Measurements from ENCODE around the gene CPNE4.

The CPNE4 gene

DNA sequence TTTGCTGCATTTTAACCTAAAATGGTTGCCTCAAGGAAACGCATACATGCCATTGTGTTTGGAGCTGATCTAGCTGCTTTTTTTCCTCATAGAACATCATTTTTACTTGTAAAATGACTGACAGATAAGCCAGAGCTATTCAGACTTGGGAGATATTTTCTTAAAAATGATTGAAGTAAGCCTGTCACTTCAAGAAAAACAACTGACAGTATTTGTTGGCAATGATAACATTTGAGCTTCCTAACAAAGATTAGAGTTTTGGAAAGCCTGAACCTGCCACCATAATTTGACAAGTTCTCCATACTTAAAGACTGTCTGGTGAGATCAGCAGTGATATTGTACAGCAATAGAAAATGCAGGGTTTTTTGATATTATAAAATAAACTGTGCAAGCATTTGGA lies 504.4 kb downstream of the CPNE4 start:
- no peaks in the 10 kb centered on the region for H3K36me3 ChIP-seq (ENCODE audit: insufficient read depth, low read length)
- TF ChIP-seq, protein P1, sequence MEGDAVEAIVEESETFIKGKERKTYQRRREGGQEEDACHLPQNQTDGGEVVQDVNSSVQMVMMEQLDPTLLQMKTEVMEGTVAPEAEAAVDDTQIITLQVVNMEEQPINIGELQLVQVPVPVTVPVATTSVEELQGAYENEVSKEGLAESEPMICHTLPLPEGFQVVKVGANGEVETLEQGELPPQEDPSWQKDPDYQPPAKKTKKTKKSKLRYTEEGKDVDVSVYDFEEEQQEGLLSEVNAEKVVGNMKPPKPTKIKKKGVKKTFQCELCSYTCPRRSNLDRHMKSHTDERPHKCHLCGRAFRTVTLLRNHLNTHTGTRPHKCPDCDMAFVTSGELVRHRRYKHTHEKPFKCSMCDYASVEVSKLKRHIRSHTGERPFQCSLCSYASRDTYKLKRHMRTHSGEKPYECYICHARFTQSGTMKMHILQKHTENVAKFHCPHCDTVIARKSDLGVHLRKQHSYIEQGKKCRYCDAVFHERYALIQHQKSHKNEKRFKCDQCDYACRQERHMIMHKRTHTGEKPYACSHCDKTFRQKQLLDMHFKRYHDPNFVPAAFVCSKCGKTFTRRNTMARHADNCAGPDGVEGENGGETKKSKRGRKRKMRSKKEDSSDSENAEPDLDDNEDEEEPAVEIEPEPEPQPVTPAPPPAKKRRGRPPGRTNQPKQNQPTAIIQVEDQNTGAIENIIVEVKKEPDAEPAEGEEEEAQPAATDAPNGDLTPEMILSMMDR (conservative IDR thresholded peaks at IDR 0.05; ENCODE audit: low read length) = no peak
- TF ChIP-seq EZH2phosphoT487 (IDR thresholded peaks at IDR 0.05; ENCODE audit: borderline replicate concordance) = no peak
- no peaks in the 10 kb centered on the region for H3K9me2 ChIP-seq (replicated peaks; ENCODE audit: low read depth, low read length)
- no peaks in the 10 kb centered on the region for H3K4me1 ChIP-seq (ENCODE audit: insufficient read depth, low read length, poor library complexity, severe bottlenecking)
- no peaks in the 10 kb centered on the region for H4K20me1 ChIP-seq (ENCODE audit: insufficient read depth, low read length, poor library complexity, severe bottlenecking)
- H2AFZ ChIP-seq (ENCODE audit: low read length) = no peak overlapping the region
- no peaks in the 10 kb centered on the region for H3K79me2 ChIP-seq (ENCODE audit: insufficient read depth, low read length)
- no peaks in the 10 kb centered on the region for H3K9me3 ChIP-seq (ENCODE audit: insufficient read depth, low read depth, low read length)
- H3K9ac ChIP-seq (ENCODE audit: low read depth, low read length, poor library complexity, severe bottlenecking) = no peak overlapping the region
- H3K4me3 ChIP-seq (ENCODE audit: low read length, poor library complexity, severe bottlenecking) = no peak overlapping the region
- no peaks in the 10 kb centered on the region for H3F3A ChIP-seq (ENCODE audit: low read depth)
- peaks cover 6% of the 10 kb centered on the region for H3K27me3 ChIP-seq (ENCODE audit: insufficient read depth, low read length, poor library complexity, severe bottlenecking)
- H3K4me2 ChIP-seq (ENCODE audit: low read depth, low read length, poor library complexity, severe bottlenecking) = no peak overlapping the region

DNA sequence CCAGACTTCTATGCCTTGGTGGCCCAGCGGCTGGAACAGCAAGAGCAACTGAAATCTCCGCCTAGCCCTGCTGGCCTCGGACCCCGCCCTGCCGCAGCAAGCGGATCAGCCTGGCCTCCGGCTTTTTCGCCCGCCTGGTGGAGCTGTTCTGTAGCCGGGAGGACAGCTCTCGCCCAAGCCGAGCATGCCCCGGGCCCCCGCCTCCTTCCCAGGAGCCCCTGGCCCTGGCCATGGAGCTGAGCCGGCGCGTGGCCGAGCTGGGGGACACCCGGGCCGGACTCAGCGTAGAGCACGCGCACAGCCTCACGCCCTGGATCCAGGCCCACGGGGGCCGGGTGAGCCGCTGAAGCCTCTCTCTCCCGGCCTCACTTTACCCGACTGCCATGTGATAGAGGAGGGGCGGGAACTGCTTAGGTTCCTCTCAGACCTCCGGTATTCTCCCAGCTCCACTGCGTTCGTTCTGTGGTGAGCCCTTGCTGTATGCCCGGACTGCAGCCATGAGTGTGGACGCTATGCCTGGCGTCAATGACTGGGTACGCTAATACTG lies 507.9 kb downstream of the CPNE4 start:
- H3K9me3 ChIP-seq (ENCODE audit: insufficient read depth, low read depth, low read length) = no peaks in the 10 kb centered on the region
- H3F3A ChIP-seq (ENCODE audit: low read depth) = no peaks in the 10 kb centered on the region
- H3K9me2 ChIP-seq (replicated peaks; ENCODE audit: low read depth, low read length) = no peaks in the 10 kb centered on the region
- TF ChIP-seq, protein P1 (conservative IDR thresholded peaks at IDR 0.05; ENCODE audit: low read length) = no peak
- TF ChIP-seq EZH2phosphoT487 (IDR thresholded peaks at IDR 0.05; ENCODE audit: borderline replicate concordance) = no peak
- no peaks in the 10 kb centered on the region for H4K20me1 ChIP-seq (ENCODE audit: insufficient read depth, low read length, poor library complexity, severe bottlenecking)
- no peak overlapping the region for H3K4me2 ChIP-seq (ENCODE audit: low read depth, low read length, poor library complexity, severe bottlenecking)
- H3K4me3 ChIP-seq (ENCODE audit: low read length, poor library complexity, severe bottlenecking) = no peak overlapping the region
- H2AFZ ChIP-seq (ENCODE audit: low read length) = no peak overlapping the region
- no peak overlapping the region for H3K9ac ChIP-seq (ENCODE audit: low read depth, low read length, poor library complexity, severe bottlenecking)
- no peaks in the 10 kb centered on the region for H3K79me2 ChIP-seq (ENCODE audit: insufficient read depth, low read length)
- H3K27me3 ChIP-seq (ENCODE audit: insufficient read depth, low read length, poor library complexity, severe bottlenecking) = peaks cover 9% of the 10 kb centered on the region
- no peaks in the 10 kb centered on the region for H3K4me1 ChIP-seq (ENCODE audit: insufficient read depth, low read length, poor library complexity, severe bottlenecking)
- no peaks in the 10 kb centered on the region for H3K36me3 ChIP-seq (ENCODE audit: insufficient read depth, low read length)

DNA sequence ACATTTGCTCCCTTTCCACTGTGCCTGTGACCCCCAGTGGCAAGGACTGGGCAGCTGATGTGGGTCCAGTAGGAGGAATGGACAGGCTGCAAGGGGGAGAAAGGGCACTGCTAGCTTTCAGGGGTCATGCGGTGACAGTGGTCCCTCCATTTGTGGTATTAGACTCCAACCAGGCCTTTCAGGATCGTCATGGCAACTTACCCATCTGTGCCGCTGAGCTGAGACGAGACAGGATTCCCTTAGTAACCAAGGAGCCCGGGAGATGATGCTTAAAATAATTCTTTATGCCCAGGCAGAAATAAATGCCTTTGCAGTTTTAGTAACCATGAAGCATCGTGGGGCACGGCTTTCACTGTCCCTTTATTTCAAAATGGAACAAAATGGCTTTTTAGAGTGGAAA lies 516.1 kb downstream of the CPNE4 start:
- H3K27me3 ChIP-seq (ENCODE audit: insufficient read depth, low read length, poor library complexity, severe bottlenecking) = peaks cover 4% of the 10 kb centered on the region
- H3F3A ChIP-seq (ENCODE audit: low read depth) = no peaks in the 10 kb centered on the region
- no peak for TF ChIP-seq EZH2phosphoT487 (IDR thresholded peaks at IDR 0.05; ENCODE audit: borderline replicate concordance)
- TF ChIP-seq, protein P1 (conservative IDR thresholded peaks at IDR 0.05; ENCODE audit: low read length) = no peak
- H3K4me2 ChIP-seq (ENCODE audit: low read depth, low read length, poor library complexity, severe bottlenecking) = no peak overlapping the region
- no peaks in the 10 kb centered on the region for H3K79me2 ChIP-seq (ENCODE audit: insufficient read depth, low read length)
- no peaks in the 10 kb centered on the region for H4K20me1 ChIP-seq (ENCODE audit: insufficient read depth, low read length, poor library complexity, severe bottlenecking)
- H2AFZ ChIP-seq (ENCODE audit: low read length) = no peak overlapping the region
- H3K9me2 ChIP-seq (replicated peaks; ENCODE audit: low read depth, low read length) = no peaks in the 10 kb centered on the region
- H3K4me3 ChIP-seq (ENCODE audit: low read length, poor library complexity, severe bottlenecking) = no peak overlapping the region
- no peaks in the 10 kb centered on the region for H3K9me3 ChIP-seq (ENCODE audit: insufficient read depth, low read depth, low read length)
- H3K36me3 ChIP-seq (ENCODE audit: insufficient read depth, low read length) = no peaks in the 10 kb centered on the region
- no peak overlapping the region for H3K9ac ChIP-seq (ENCODE audit: low read depth, low read length, poor library complexity, severe bottlenecking)
- no peaks in the 10 kb centered on the region for H3K4me1 ChIP-seq (ENCODE audit: insufficient read depth, low read length, poor library complexity, severe bottlenecking)
